ENCODE data around the gene SLC18A2.

GRCh38 chr10:117312430-117312829 is 71.5 kb downstream of the SLC18A2 start:
- TF ChIP-seq RAD21 (conservative IDR thresholded peaks at IDR 0.05 in 1 of 2, IDR thresholded peaks at IDR 0.05 in 1 of 2) (no peak), CTCF (IDR thresholded peaks at IDR 0.05) (no peak), POLR2A (IDR thresholded peaks at IDR 0.05; ENCODE audit: low read length) (no peak), PHF8 (IDR thresholded peaks at IDR 0.05; ENCODE audit: borderline replicate concordance, low read depth) (no peak), SMC3 (IDR thresholded peaks at IDR 0.05) (no peak)

Data from A549 (cell line).